ENCODE measurements around the gene TPD52L1.

Gene TPD52L1

DNA sequence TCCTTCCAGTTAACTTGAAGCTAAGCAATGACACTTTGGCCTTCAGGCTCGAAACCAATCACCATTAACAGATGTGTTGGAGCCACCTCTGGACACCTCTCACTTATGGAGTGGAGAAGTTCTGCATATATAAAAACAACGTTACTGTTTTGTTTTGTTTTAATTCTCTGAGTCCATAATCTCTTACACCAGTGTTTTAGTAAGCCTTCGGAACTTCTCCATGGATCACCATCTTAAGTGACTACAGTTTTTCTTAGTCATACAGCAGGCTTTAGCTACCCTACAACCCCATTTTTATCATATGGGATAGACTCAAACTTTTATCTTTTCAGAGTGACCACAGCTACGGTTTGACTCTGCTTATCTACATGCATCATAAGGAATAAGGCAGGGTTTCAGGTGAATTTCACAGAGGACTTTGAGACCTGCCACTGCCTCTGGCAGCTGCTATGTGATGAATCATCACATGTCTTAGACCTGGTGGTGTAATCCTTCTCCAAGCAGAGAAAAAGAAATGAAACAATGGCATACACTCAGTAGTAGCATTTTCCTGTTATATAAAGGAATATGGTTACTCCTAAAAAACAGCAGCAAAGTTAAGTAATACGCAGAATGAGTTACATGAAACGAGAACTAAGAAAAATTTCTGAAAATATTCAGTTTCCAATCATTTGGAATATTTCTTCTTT, 153.7 kb downstream of the TPD52L1 start:
- no peak for DNase-seq (ENCODE audit: low read depth)

DNA sequence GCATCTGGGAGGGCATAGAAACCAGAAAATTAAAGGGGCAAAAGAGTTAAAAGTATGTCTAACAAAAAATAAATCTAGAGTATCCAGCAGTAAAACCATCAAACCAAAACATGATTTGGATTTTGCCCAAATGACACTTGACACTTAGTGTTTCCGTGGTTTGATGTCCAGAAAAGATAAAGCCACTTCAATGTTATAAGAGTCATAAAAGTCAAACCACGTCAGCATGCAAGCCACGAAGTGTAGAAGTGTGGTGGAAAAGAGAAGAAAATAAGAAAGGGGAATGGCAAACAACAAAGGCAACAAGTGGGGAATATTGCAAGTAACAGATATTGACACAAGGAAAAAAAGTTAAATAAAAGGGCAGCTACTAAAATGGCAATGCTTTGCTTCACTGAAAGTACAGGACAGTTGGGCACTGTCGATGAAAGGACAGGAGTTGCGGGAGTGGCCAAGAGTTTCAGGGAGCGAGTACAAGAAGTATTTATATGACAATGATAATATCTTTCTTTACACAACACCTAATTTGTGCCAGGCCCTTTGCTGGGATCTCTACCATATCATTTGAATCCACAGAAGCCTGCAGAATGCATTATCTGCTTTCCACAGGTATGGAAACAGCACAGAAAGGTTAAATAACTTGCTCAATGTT, 154.5 kb downstream of the TPD52L1 start:
- no peak for DNase-seq (ENCODE audit: low read depth)

DNA sequence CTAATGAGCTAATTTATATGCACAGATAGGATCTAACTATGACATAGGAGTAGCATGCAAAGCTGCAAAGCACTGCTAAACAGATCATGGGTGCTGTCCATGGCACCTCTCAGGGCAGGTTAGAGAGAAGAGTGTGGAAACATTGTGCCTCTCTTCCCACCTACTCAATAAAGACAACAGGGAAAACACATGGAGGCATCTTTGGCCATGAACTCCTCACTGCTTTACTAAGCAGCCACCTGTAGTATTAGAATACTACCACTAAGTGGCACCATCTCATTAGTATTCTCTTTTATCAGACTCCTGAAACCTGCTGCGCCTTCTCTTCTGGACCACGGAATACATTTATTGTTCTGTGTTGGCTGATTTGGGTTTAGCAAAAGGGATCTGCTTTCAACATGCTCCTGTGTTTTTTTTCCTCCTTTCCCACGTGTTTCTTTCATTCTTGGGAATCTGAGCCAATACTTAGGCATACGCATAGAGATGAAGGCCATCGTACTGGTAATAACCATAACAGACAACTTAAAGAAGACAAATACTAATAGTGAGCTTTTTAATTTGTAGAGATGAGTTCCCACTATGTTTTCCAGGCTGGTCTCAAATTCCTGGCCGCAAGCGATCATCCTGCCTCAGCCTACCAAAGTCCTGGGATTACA, 157.5 kb downstream of the TPD52L1 start:
- DNase-seq (ENCODE audit: low read depth), result no peak

DNA sequence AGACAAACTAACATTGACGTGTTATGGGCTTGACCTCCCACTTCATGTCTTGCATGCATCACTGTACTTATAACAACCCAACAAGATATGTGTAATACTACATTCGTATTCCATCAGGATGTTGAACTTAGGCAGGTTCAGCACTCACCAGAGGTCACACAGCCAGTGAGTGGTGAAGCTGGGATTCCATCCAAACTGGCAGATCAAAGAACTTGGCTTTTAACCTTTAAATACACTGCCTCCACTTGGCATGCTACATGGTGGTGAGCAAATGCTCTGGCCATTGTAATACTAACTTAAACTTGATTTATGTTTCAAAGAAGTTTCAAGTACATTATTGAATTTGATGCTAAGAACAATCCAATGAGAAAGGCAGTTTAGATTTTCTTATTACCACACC, 158.9 kb downstream of the TPD52L1 start:
- no peak for DNase-seq (ENCODE audit: low read depth)

DNA sequence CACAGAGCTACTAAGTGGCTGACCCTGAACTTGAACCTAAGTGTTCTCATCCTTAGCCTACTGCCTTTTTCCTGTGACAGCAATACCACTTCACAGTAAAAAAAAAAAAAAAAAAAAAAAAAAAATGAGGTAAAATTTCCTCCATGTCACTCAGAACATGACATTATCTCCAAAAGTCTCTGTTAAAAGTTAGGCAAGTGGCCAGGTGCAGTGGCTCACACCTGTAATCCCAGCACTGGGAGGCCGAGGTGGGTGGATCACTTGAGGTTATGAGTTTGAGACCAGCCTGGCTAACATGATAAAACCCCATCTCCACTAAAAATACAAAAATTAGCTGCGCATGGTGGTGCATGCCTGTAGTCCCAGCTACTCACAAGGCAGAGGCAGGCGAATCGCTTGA, 159.4 kb downstream of the TPD52L1 start:
- no peak for DNase-seq (ENCODE audit: low read depth)
